ENCODE data around the gene UCN2.

UCN2 gene, protein sequence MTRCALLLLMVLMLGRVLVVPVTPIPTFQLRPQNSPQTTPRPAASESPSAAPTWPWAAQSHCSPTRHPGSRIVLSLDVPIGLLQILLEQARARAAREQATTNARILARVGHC

DNA sequence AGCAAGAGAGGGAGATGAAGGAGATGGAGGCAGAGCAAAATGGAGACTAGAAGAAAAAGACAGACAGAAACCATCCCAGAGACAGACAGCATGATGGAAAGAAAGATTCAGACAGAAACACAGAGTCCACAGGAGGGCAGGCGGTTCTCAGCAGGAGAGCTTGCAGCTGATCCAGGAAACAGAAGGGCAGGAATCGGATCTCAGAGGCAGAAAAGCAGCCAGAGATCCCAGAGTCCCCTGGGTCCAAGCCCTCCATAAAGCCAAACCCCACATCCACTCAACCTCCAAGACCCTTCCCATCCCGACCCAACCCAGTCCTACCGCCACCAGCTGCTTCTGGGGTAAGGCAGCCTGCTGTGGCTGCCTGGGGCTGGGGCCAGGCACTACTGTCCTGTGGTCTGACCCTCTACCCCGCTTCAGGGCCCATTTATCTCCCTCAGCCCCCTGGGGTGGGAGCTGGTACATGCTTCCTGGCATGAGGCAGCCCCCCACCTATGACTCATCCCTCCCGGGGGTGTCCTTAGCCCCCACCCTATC is at the start of gene UCN2:
Gene UCN2 (minus strand): TSS at position 400 of the 537 bp plus-strand sequence. CDS start 657 bp downstream, outside the sequence.
- ATAC-seq, result no peak

- no peak for ATAC-seq
These were observed 48.7 kb upstream of the UCN2 start for GRCh38 chr3:48612309-48612708.

DNA sequence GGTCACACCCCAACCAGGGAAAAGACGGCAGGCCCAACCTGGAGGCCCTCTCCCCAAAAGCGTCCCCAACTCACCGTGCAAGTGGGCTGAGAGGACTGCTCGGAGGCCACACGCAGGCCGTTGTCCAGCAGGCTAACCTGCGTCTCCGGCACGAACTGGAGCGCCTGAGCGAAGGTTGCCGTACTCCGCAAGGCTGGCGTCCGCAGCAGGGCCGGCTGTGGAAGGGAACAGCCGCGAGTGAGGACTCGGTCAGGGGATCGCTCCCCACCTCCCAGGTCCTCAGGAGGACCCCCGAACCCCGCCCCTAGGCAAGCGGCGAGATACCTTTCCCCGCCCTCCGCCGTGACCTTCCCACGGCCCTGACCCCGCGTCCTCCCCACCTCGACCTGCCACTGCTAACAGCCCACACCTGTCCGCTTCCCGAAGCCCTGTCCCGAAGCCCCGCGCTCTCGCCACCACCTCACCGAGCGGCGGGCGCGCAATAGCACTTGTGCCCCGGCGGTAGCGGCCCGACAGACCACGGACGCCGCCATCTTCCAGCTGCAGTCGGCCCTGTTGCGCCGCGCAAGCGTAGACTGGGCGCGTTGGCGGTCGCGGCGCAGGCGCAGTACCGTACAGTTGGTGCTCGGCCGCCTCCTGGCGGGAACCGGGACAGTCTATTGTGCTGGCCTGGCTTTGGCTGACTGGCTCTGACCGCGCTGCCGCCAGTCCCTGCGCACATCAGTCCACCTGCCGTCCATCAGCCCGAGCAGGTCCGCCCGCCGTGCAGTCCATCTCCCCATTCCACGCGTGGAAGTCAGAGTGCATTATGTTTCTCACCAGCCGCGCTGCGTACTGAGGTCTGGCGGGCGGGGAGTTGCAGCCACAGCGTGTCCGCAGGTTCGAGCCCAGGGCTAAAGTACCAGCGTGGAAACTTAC is 45.8 kb upstream of the UCN2 start, which contains the start of gene UQCRC1:
Gene UQCRC1 (minus strand): TSS at position 559 of the 918 bp plus-strand sequence. CDS start 26 bp downstream, at position 533.
- peak; percentile 96 to 98 for ATAC-seq

- ATAC-seq, result no peak
These were observed 43.9 kb upstream of the UCN2 start for GRCh38 chr3:48607519-48607918.

DNA sequence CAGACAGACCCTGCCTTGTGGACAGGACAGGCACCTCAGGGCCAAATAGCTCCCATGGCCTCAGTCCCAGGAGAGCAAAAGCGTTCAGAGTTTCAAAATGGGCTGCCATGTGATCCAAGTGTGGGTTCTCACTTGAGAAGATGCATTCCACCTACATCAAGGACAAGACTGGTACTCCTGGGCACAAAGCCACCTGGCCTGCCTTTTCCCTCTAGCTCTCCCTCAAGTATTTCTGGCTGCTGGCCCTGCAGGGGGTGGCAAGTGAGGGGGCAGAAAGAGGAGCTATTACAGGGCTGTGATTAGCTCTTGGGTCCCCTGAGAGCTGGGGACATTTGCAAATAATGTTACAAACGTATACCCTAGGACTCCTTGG is 38.0 kb upstream of the UCN2 start:
- no peak for ATAC-seq

DNA sequence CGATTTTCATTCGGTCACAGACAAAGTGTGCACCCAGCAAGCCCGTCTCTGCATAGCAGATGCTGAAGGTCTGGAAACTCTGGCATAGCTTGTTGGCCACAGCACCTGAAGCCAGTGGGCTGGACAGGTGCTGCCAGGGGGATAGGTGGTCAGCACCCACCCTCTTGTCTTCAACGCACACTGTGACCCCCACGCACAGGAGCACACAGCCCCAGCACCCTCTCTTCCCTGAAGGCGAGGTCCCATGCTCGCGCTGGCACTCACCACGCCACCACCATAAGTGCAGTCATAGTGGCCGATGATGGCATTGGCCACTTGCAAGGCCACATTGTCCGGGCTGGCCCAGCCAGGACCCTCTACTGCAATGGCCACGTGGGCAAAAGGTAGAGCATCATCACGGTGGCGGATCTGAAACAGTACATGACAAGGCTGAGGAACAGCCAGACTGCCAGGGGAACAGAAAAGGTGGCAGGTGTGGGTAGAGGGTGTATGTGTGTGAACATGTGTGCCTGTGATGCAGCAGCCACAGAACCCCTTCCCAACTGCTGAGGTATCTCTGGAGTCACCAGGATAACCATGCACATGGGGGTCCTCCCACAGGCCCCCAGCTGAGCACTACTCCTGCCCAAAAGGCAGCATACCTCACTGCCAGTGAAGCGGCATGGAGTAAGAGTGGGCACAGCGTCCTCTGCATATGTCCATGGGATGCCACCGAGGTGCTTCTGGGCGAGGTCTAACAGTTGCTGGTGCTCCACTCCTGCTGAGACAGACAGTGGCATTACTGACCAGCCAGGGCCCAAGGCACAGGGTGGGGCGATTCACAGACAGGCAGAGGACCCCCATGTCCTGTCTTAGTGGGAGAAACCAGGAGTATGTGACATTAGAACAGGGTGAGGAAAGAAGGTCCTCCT is 37.4 kb upstream of the UCN2 start:
- ATAC-seq, result no peak

- ATAC-seq, result no peak
These were observed 36.1 kb upstream of the UCN2 start for GRCh38 chr3:48599509-48600285.

GRCh38 chr3:48599077-48599501 is 35.5 kb upstream of the UCN2 start:
- no peak for ATAC-seq

- no peak for ATAC-seq
These were observed 34.9 kb upstream of the UCN2 start for GRCh38 chr3:48598323-48599076.

- no peak for ATAC-seq
These were observed 33.8 kb upstream of the UCN2 start for GRCh38 chr3:48597408-48597800.

DNA sequence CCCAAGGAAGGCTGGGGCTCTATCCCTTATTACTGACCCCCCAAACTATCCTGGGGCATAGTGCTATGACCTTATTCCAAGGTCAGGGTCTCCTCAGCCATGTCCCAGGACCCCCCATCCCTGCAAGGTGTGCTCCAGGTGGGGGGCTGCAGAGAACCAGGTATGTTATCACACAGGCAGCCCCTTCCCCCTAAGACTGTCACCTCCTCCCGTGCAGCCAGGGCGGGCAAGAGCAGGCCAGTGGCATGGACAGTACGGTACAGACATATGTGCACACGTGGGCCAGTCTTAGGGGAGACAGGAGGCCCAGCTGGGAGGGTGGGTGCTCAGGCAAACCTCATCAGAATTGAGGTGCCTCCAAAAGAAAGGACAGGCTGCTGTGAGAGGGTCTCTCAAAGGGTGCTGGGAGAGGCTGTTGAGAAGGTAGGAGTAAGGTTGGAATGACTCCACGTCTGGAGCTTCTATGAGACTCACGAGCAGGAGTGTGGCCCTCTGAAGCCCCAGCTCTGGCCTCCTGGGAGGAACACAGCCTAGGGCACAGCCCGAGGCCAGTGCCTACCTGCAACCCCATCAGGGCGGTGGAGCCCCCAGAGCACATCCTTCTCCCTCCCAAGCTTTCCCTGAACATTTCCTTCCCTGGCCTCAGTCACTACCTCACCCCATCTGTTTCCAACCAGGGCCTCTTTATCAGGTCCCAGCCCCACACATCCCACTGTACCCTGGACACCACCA is 33.3 kb upstream of the UCN2 start:
- ATAC-seq, result no peak

DNA sequence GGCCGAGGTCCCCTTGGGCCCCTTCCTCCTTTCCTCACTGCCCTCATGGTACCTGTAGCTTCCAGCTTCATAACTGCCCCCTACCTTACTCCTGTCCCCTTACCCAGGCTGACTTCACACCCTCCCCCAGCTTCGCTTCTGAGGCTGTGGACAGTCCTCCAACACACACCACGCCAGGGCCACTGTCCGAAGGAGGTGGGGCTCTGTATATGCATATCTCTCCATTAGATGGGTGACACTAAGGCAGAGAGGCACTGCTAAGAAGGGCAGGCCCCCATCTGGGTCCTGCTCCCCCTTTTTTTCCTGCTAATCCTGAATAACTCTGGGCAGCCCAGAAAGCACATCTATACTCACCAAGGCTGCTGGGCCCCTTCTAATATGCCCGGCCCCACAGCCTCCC is 32.6 kb upstream of the UCN2 start:
- ATAC-seq, result no peak

- no peak for ATAC-seq
These were observed 32.0 kb upstream of the UCN2 start for GRCh38 chr3:48595526-48596121.

DNA sequence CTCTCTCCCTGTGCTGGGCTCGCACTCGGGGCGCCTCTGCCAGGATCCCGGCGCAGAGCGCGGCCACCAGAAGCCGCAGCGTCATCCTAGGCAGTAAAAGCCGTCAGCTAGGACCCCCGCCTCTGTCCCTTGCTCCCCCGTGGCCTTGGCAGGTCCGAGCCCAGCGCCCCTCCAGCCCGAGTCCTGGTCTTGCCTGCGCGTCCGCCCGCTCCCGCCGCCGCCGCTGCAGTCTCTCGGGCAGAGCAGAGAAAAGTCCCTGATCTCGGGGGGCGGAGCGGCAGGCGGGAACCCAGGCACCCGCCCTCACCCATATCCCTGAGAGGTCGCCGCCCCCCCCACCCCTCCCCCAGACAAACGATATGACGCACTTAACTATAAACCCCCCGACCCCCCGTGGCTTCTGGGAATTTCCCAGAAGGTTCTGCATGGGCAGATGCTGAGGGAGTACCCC is 31.5 kb upstream of the UCN2 start, which contains the start of gene COL7A1:
Gene COL7A1 (minus strand): TSS at position 255 of the 451 bp plus-strand sequence. CDS start 170 bp downstream, at position 85.
- ATAC-seq, result peak in 1 of 2 donors; percentile 22

DNA sequence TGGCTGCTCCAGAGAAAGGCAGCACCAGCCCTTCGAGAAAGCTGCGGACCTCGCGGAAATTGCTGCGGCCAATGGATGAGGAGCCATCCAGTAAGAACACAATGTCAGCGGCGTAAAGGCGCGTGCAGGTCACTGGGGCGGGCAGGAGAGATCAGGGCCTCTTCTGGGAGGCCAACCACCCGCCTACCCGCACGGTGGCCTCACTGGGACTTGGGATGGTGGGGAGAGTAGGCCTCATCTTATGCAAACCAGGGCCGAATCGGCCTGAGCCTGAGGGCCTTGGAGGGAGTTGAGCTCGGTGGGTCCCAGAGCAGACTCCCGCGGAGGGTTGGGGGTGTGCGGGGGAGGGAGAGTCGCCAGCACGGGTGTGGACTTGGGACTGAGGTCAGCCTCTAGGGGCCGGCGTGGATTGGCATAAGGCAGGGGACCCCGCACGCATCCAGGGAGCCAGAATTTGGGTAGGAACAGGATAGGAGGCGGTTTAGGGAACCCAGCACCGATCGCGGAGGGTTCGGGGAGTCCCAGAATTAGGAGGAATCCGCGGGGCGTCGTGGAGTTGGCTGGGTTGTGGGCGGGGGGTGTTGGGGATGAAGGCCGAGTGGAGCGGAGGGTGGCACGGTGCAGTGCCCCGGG is 31.0 kb upstream of the UCN2 start:
- no peak for ATAC-seq

- no peak for ATAC-seq
These were observed 29.8 kb upstream of the UCN2 start for GRCh38 chr3:48593337-48593736.

GRCh38 chr3:48592519-48593087 is 29.0 kb upstream of the UCN2 start:
- no peak for ATAC-seq

DNA sequence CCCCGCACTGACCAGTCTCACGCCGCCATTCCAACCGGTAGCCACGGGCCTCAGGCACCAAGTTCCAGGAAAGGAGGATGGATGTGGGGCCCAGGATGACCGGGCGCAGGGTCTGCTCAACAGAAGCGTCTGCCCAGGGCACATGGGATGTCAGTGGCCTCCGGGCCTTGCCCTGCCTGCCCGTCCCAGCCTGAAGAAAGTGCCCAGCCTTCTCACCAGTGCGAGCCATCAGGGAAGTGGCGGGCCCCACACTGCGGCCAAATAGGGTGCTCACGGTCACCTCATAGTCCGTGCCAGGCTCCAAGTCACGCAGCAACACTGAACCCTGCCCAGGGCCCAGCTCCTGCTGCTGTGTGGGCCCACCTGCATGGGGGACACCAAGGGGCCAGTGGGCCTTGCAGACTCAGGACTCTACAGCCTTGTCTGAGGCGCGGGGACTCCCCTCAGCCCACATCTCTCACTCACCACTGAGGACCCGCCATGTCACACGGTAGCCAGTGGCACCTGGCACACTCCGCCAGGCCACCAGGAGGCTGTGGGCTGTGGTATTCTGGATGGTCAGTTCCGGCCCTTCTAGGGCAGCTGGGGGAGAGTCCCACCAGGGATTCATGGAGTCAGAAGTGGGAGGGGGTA is 28.4 kb upstream of the UCN2 start:
- no peak for ATAC-seq

All from activated CD4-positive, CD25-positive, alpha-beta regulatory T cell treated with anti-CD3 and anti-CD28 coated beads, Interleukin-2, amount 50 U/mL, for 24 hours (primary cell).